HCT116 (cell line): ENCODE data around the gene AGTRAP. TPM values are rescaled to one million over a fixed set of nuclear protein-coding genes. Genes with fewer than 3 reads are reported as not detected.

Experiments
- ATAC-seq: fragments of 200-7000 bp; cut with Tn5 transposase; 2 replicates; pipeline ENCODE4 v1.9.1; 2020; ENCODE audit warnings: mild to moderate bottlenecking, moderate library complexity
- BruUV-seq: library from RNA; stranded (reverse); fragments of 400-500 nt; replicated peaks from 2 replicates; lab custom pipeline; 2021; lab: Mats Ljungman, UMichigan
- CTCF ChIA-PET: fragments of 300-600 bp; sonication (Branson Sonifier 250); formaldehyde crosslinking; loops from one replicate; lab custom pipeline; 2021; ENCODE audit warnings: antibody characterized with exemption; lab: Charles Lee
- POLR2A ChIA-PET: fragments of 300-600, 350-600 bp; sonication (Branson Sonifier 250); formaldehyde crosslinking; loops from one replicate; lab custom pipeline; 2021; ENCODE audit warnings: antibody characterized with exemption; lab: Charles Lee
- RAD21 ChIA-PET, 2 experiments: fragments of 300-600 bp; sonication (Branson Sonifier 250); formaldehyde crosslinking; loops; one replicate each; lab custom pipeline; 2023; ENCODE audit warnings: low total read pairs in 2 of 2; ENCODE audit not compliant: uncharacterized antibody in 2 of 2, unreplicated experiment in 2 of 2, low non-redundant PET in 1 of 2; lab: Charles Lee
- DNase-seq: peaks from one replicate; pipeline ENCODE4 v3.0.0-alpha.2; 2010; ENCODE audit warnings: low read depth, low spot score
- H2AFZ ChIP-seq: fragments of 200-600 bp; shearing (Covaris generic), sonication (generic); 2 replicates; pipeline ENCODE4 v1.6.1; 2017; ENCODE audit warnings: low read depth, mixed run types, mixed read lengths, antibody characterized with exemption, low read length; ENCODE audit not compliant: poor library complexity, severe bottlenecking
- H3K27ac ChIP-seq: 2 replicates; pipeline ENCODE4 v1.5.1; 2012; ENCODE audit warnings: low read depth, low read length
- H3K27me3 ChIP-seq: fragments of 200-600 bp; sonication (generic); 2 replicates; pipeline ENCODE4 v1.6.1; 2016; ENCODE audit warnings: mixed run types, low read length, mixed read lengths; ENCODE audit not compliant: insufficient read depth
- H3K36me3 ChIP-seq, 2 experiments: fragments of 200-500 bp in 1 of 2; fragments of 200-600 bp in 1 of 2; sonication (Bioruptor generic) in 1 of 2; sonication (generic) in 1 of 2; 2 replicates each; pipeline versions ENCODE4 v1.5.1 to v1.6.1; 2014 to 2016; ENCODE audit warnings: low read length in 2 of 2, inconsistent platforms in 1 of 2, mixed read lengths in 1 of 2, mixed run types in 1 of 2; ENCODE audit not compliant: insufficient read depth in 2 of 2, control insufficient read depth in 1 of 2
- H3K4me1 ChIP-seq, 2 experiments: fragments of 200-600 bp in 1 of 2; sonication (generic) in 1 of 2; 2 replicates each; pipeline versions ENCODE4 v1.5.1 to v1.6.1; 2012 to 2017; ENCODE audit warnings: low read length in 2 of 2, inconsistent platforms in 1 of 2, mild to moderate bottlenecking in 1 of 2, mixed read lengths in 1 of 2, mixed run types in 1 of 2, moderate library complexity in 1 of 2; ENCODE audit not compliant: insufficient read depth in 2 of 2, control insufficient read depth in 1 of 2
- H3K4me2 ChIP-seq: fragments of 200-600 bp; sonication (generic); 2 replicates; pipeline ENCODE4 v1.6.1; 2017; ENCODE audit warnings: mixed run types, low read length, mixed read lengths
- H3K4me3 ChIP-seq, 2 experiments: fragments of 200-600 bp in 1 of 2; sonication (generic) in 1 of 2; replicated peaks in 1 of 2; 2 replicates each; pipeline ENCODE4 v1.5.1; 2011 to 2016; ENCODE audit warnings: low read length in 2 of 2, control low read depth in 1 of 2, low read depth in 1 of 2, mild to moderate bottlenecking in 1 of 2, mixed read lengths in 1 of 2, mixed run types in 1 of 2
- H3K79me2 ChIP-seq: fragments of 200-600 bp; sonication (generic); 2 replicates; pipeline ENCODE4 v1.6.1; 2017; ENCODE audit warnings: mild to moderate bottlenecking, mixed run types, low read length, moderate library complexity, mixed read lengths; ENCODE audit not compliant: insufficient read depth
- H3K9ac ChIP-seq: fragments of 200-600 bp; sonication (generic); 2 replicates; pipeline ENCODE4 v1.6.1; 2016; ENCODE audit warnings: low read length, mixed read lengths
- H3K9me2 ChIP-seq: fragments of 200-600 bp; sonication (generic), shearing (Covaris generic); 2 replicates; pipeline ENCODE4 v1.6.1; 2017; ENCODE audit warnings: mixed run types, mild to moderate bottlenecking, moderate library complexity; ENCODE audit not compliant: insufficient read depth
- H3K9me3 ChIP-seq, 2 experiments: fragments of 200-500 bp in 1 of 2; fragments of 200-600 bp in 1 of 2; sonication (Bioruptor generic) in 1 of 2; sonication (generic) in 1 of 2; 2 replicates each; pipeline ENCODE4 v1.6.1; 2014 to 2017; ENCODE audit warnings: low read length in 2 of 2, mixed read lengths in 2 of 2, inconsistent platforms in 1 of 2, low read depth in 1 of 2, mild to moderate bottlenecking in 1 of 2, mixed run types in 1 of 2, moderate library complexity in 1 of 2; ENCODE audit not compliant: control insufficient read depth in 1 of 2, insufficient read depth in 1 of 2
- H4K20me1 ChIP-seq: fragments of 200-600 bp; sonication (generic), shearing (Covaris generic); 2 replicates; pipeline ENCODE4 v1.6.1; 2017; ENCODE audit warnings: mixed run types, mild to moderate bottlenecking, moderate library complexity; ENCODE audit not compliant: insufficient read depth
- ATF3 ChIP-seq: IDR thresholded peaks from 2 replicates; pipeline ENCODE4 v1.6.1; 2012
- CEBPB ChIP-seq: IDR thresholded peaks from 2 replicates; pipeline ENCODE4 v1.6.1; 2012; ENCODE audit warnings: low read depth
- CTCF ChIP-seq, 3 experiments: fragments of 200-600 bp in 1 of 3; sonication (generic) in 1 of 3; IDR thresholded peaks in 2 of 3; conservative IDR thresholded peaks in 1 of 3; 2 replicates each; pipeline ENCODE4 v1.5.1; 2012 to 2017; ENCODE audit warnings: low read depth in 2 of 3, low read length in 2 of 3, antibody characterized with exemption in 1 of 3, borderline replicate concordance in 1 of 3, control low read depth in 1 of 3, mild to moderate bottlenecking in 1 of 3, mixed read lengths in 1 of 3, mixed run types in 1 of 3, moderate library complexity in 1 of 3; ENCODE audit not compliant: insufficient read depth in 1 of 3
- ELF1 ChIP-seq: IDR thresholded peaks from 2 replicates; pipeline ENCODE4 v1.6.1; 2012; ENCODE audit warnings: low read depth, borderline replicate concordance
- EZH2 ChIP-seq: fragments of 200-600 bp; sonication (generic); IDR thresholded peaks from 2 replicates; pipeline ENCODE4 v1.6.1; 2017; ENCODE audit warnings: antibody characterized with exemption, mixed run types
- EZH2phosphoT487 ChIP-seq: fragments of 200-600 bp; IDR thresholded peaks from 2 replicates; pipeline ENCODE4 v1.6.1; 2018; ENCODE audit warnings: antibody characterized with exemption, borderline replicate concordance
- RAD21 ChIP-seq: IDR thresholded peaks from 2 replicates; pipeline ENCODE4 v1.6.1; 2012; ENCODE audit warnings: low read depth, mild to moderate bottlenecking
- REST ChIP-seq: IDR thresholded peaks from 2 replicates; pipeline ENCODE4 v1.6.1; 2012; ENCODE audit warnings: low read depth
- SIN3A ChIP-seq: IDR thresholded peaks from 2 replicates; pipeline ENCODE4 v1.6.1; 2012; ENCODE audit warnings: low read depth
- ZFX ChIP-seq: fragments of 450-650 bp; IDR thresholded peaks from 2 replicates; pipeline ENCODE4 v1.6.1; 2017
- intact Hi-C: fragments of 100-400 bp; cut with micrococcal nuclease; formaldehyde crosslinking; loops from 2 replicates; pipeline ENCODE4 v1.10.0; 2022
- total RNA-seq: library from RNA; stranded (reverse); gene quantifications from one replicate; pipeline ENCODE4 v1.2.1, GENCODE V29; 2021; ENCODE audit not compliant: unreplicated experiment
- TF ChIP-seq, protein P1 (sequence below): IDR thresholded peaks from 2 replicates; pipeline ENCODE4 v1.6.1; 2011; ENCODE audit warnings: mild to moderate bottlenecking, low read length, moderate library complexity; ENCODE audit not compliant: insufficient replicate concordance; ENCODE audit errors: extremely low read depth

AGTRAP gene
- total RNA-seq, 1 experiment from 2014 or later = 49.0 TPM

DNA sequence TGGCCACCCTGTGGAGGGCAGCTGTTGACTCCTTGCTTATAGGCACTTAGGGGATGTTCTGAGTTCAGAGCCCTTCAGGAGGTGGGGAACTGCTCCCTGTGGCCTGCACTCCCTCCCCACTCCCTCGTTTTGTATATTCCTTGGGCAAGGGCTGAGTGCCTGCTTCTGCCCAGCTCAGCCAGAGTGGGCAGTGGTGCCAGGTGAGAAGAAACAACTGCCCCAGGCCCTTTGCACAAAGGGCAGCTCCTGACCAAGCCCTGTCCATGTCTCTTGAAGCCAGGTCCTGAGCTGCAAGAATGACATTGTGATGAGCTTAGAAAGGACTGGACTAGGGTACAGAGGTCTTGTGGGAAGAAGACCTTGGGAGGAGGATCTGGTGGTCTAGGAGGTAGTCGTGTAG is 2.2 kb downstream of the AGTRAP start:
- ChIA-PET CTCF (interaction anchor here (0.6 kb wide), 1 partner anchor 65 kb away, joined by 3 read pairs; no protein-coding TSS in a partner anchor), RAD21 (no interaction called here)
- intact Hi-C loops = no loop called here

DNA sequence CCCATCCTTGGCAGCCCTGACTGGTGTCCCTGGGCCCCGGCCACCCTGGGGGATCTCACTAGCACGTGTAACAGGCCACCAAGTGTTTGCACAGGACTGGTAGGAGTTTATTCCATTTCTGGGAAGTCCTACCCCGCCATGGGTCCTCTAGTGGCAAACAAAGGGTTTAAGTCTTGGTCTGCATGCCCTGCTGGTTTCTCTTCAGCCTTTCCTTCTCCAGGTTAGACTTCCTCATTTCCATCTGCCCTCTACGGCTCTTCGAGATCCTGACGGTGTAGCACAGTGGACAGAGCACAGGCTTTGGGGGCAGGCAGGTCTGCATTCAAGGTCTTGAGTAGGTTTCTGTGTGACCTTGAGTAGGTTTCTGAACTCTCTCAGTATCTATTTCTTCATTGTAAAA is 2.8 kb downstream of the AGTRAP start:
- Histone ChIP-seq H3K4me3 (no peak overlapping the region), H4K20me1 (no peaks in the 10 kb centered on the region), H2AFZ (no peak overlapping the region), H3K79me2 (peaks cover 11% of the 10 kb centered on the region), H3K4me1 (peaks cover 14 to 20% of the 10 kb centered on the region in 2 experiments), H3K27me3 (no peaks in the 10 kb centered on the region), H3K9me2 (no peaks in the 10 kb centered on the region), H3K36me3 (no peaks in the 10 kb centered on the region), H3K9ac (no peak overlapping the region), H3K4me2 (no peak overlapping the region), H3K9me3 (no peaks in the 10 kb centered on the region), H3K27ac (no peak overlapping the region)
- RAD21 ChIA-PET = no interaction called here
- CTCF ChIA-PET = no interaction called here
- TF ChIP-seq REST = no peak
- no peak for TF ChIP-seq RAD21
- TF ChIP-seq ZFX = no peak
- no peak for TF ChIP-seq CTCF (IDR thresholded peaks at IDR 0.05 in 2 of 3, conservative IDR thresholded peaks at IDR 0.05 in 1 of 3; ENCODE audit: borderline replicate concordance in 1 of 3, insufficient read depth in 1 of 3, low read depth in 2 of 3, low read length in 2 of 3)
- TF ChIP-seq, protein P1, sequence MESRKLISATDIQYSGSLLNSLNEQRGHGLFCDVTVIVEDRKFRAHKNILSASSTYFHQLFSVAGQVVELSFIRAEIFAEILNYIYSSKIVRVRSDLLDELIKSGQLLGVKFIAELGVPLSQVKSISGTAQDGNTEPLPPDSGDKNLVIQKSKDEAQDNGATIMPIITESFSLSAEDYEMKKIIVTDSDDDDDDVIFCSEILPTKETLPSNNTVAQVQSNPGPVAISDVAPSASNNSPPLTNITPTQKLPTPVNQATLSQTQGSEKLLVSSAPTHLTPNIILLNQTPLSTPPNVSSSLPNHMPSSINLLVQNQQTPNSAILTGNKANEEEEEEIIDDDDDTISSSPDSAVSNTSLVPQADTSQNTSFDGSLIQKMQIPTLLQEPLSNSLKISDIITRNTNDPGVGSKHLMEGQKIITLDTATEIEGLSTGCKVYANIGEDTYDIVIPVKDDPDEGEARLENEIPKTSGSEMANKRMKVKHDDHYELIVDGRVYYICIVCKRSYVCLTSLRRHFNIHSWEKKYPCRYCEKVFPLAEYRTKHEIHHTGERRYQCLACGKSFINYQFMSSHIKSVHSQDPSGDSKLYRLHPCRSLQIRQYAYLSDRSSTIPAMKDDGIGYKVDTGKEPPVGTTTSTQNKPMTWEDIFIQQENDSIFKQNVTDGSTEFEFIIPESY = no peak
- no peak for TF ChIP-seq EZH2phosphoT487
- no peak for ATAC-seq
- no TSS peak for BruUV-seq
- no peak for DNase-seq
- POLR2A ChIA-PET = no interaction called here
- intact Hi-C loops = no loop called here

More for the DNA sequence above, 2.2 kb downstream of the AGTRAP start:
- ATAC-seq (no peak), DNase-seq (no peak)
- H3K27ac ChIP-seq = no peak overlapping the region
- peak overlapping the region; percentile 93; the same call in 1 of the 2 replicates for H3K4me2 ChIP-seq
- no peaks in the 10 kb centered on the region for H3K9me3 ChIP-seq
- no peak overlapping the region for H3K4me3 ChIP-seq
- TF ChIP-seq ELF1 (no peak), CEBPB (no peak), EZH2 (no peak), SIN3A (no peak), ATF3 (no peak)
- no peak overlapping the region for H2AFZ ChIP-seq
- BruUV-seq = no TSS peak
- no peaks in the 10 kb centered on the region for H3K36me3 ChIP-seq
- peaks cover 11% of the 10 kb centered on the region for H3K79me2 ChIP-seq
- H3K9me2 ChIP-seq = no peaks in the 10 kb centered on the region
- no peaks in the 10 kb centered on the region for H4K20me1 ChIP-seq
- POLR2A ChIA-PET = no interaction called here
- H3K9ac ChIP-seq = no peak overlapping the region
- no peaks in the 10 kb centered on the region for H3K27me3 ChIP-seq
- peaks cover 14 to 23% of the 10 kb centered on the region in 2 experiments for H3K4me1 ChIP-seq
